GM15510 (cell line): ENCODE results near the gene ANKRD36.
"Not testable (repeated sequence)": the region's sequence is repeated elsewhere in the genome, so short reads cannot be mapped to it uniquely, and the experiment has no call there.

Experiments
- POLR2A ChIP-seq: IDR thresholded peaks from 3 replicates; pipeline ENCODE4 v1.6.1; 2011; ENCODE audit warnings: borderline replicate concordance; ENCODE audit not compliant: insufficient read length; ENCODE audit errors: extremely low read depth

ANKRD36 gene

GRCh38 chr2:97113050-97113881 lies at the start of gene ANKRD36:
Gene ANKRD36, plus strand, starts transcription at chr2:97113153. Its CDS starts 587 bp downstream, at chr2:97113740.
- peak; percentile 42 for TF ChIP-seq POLR2A

- TF ChIP-seq POLR2A = no peak
These were observed 45.5 kb upstream of the ANKRD36 start for GRCh38 chr2:97067279-97068004.

- no peak for TF ChIP-seq POLR2A
These were observed 44.9 kb upstream of the ANKRD36 start for GRCh38 chr2:97068074-97068473.

GRCh38 chr2:97094772-97095611 lies 18.0 kb upstream of the ANKRD36 start, which contains the start of gene FAHD2B:
Gene FAHD2B, minus strand, starts transcription at chr2:97094882. Its CDS starts 3,176 bp downstream, at chr2:97091706.
- not testable (repeated sequence) for TF ChIP-seq POLR2A

GRCh38 chr2:97095661-97096060 lies 17.3 kb upstream of the ANKRD36 start:
- TF ChIP-seq POLR2A = no peak

- no peak for TF ChIP-seq POLR2A
These were observed 97.4 kb downstream of the ANKRD36 start for GRCh38 chr2:97210325-97210724.

GRCh38 chr2:97267411-97268074 lies 154.6 kb downstream of the ANKRD36 start:
- TF ChIP-seq POLR2A = no peak
